ENCODE measurements around the gene NTPCR.
A peak's percentile ranks its signal among the peaks of the same experiment; 100 is the strongest.

The NTPCR gene

GRCh38 chr1:232951180-232951579 is 769 bp downstream of the NTPCR start:
- H3K4me3 ChIP-seq (IDR thresholded peaks at IDR 0.05; ENCODE audit: insufficient read depth, low read depth, low read length): peak overlapping the region; percentile 82
- H3K4me1 ChIP-seq (ENCODE audit: low read depth, poor library complexity, severe bottlenecking): peaks cover 21% of the 10 kb centered on the region
- H3K79me2 ChIP-seq (ENCODE audit: insufficient read depth, low read depth): 0 out of 2 replicates have a peak, but pooled peaks cover 7% of the 10 kb centered on the region
- H2AFZ ChIP-seq (ENCODE audit: low read depth): peak overlapping the region; percentile 98
- H3K36me3 ChIP-seq (ENCODE audit: insufficient read depth): 0 out of 2 replicates have a peak, but pooled peaks cover 3% of the 10 kb centered on the region
- no peak overlapping the region for H3K27ac ChIP-seq
- H3K4me2 ChIP-seq: peak overlapping the region; percentile 97
- TF ChIP-seq CTCF (conservative IDR thresholded peaks at IDR 0.05; ENCODE audit: low read depth, low read length): 0 out of 2 replicates have a peak, but pooled peaks have one; percentile 18
- no peaks in the 10 kb centered on the region for H3K27me3 ChIP-seq (ENCODE audit: insufficient read depth, low read depth)
- peak overlapping the region; percentile 75; the same call in 1 of the 2 replicates for H3K9ac ChIP-seq
- H4K20me1 ChIP-seq (ENCODE audit: insufficient read depth): no peaks in the 10 kb centered on the region

- no peak overlapping the region for H3K27ac ChIP-seq
- 0 out of 2 replicates have a peak, but pooled peaks cover 3% of the 10 kb centered on the region for H3K36me3 ChIP-seq (ENCODE audit: insufficient read depth)
- H2AFZ ChIP-seq (ENCODE audit: low read depth): no peak overlapping the region
- H3K79me2 ChIP-seq (ENCODE audit: insufficient read depth, low read depth): 0 out of 2 replicates have a peak, but pooled peaks cover 7% of the 10 kb centered on the region
- H3K9ac ChIP-seq: no peak overlapping the region
- H3K4me1 ChIP-seq (ENCODE audit: low read depth, poor library complexity, severe bottlenecking): peaks cover 21% of the 10 kb centered on the region
- no peaks in the 10 kb centered on the region for H3K27me3 ChIP-seq (ENCODE audit: insufficient read depth, low read depth)
- no peak overlapping the region for H3K4me3 ChIP-seq (IDR thresholded peaks at IDR 0.05; ENCODE audit: insufficient read depth, low read depth, low read length)
- H3K4me2 ChIP-seq: peak overlapping the region; percentile 97
- TF ChIP-seq CTCF (conservative IDR thresholded peaks at IDR 0.05; ENCODE audit: low read depth, low read length): no peak
- H4K20me1 ChIP-seq (ENCODE audit: insufficient read depth): no peaks in the 10 kb centered on the region
These were observed 1.2 kb downstream of the NTPCR start for GRCh38 chr1:232951605-232952004.

GRCh38 chr1:232952514-232953499 is 2.4 kb downstream of the NTPCR start:
- TF ChIP-seq CTCF (conservative IDR thresholded peaks at IDR 0.05; ENCODE audit: low read depth, low read length): peak; percentile 83
- no peak overlapping the region for H3K4me2 ChIP-seq
- H3K36me3 ChIP-seq (ENCODE audit: insufficient read depth): peaks cover 3% of the 10 kb centered on the region; the same call in 1 of the 2 replicates
- H3K27ac ChIP-seq: no peak overlapping the region
- H3K9ac ChIP-seq: no peak overlapping the region
- H3K27me3 ChIP-seq (ENCODE audit: insufficient read depth, low read depth): no peaks in the 10 kb centered on the region
- H3K79me2 ChIP-seq (ENCODE audit: insufficient read depth, low read depth): 0 out of 2 replicates have a peak, but pooled peaks cover 7% of the 10 kb centered on the region
- peaks cover 21% of the 10 kb centered on the region for H3K4me1 ChIP-seq (ENCODE audit: low read depth, poor library complexity, severe bottlenecking)
- no peak overlapping the region for H3K4me3 ChIP-seq (IDR thresholded peaks at IDR 0.05; ENCODE audit: insufficient read depth, low read depth, low read length)
- H4K20me1 ChIP-seq (ENCODE audit: insufficient read depth): no peaks in the 10 kb centered on the region
- no peak overlapping the region for H2AFZ ChIP-seq (ENCODE audit: low read depth)

GRCh38 chr1:232954594-232955365 is 4.4 kb downstream of the NTPCR start:
- H4K20me1 ChIP-seq (ENCODE audit: insufficient read depth): no peaks in the 10 kb centered on the region
- no peak overlapping the region for H3K27ac ChIP-seq
- H3K27me3 ChIP-seq (ENCODE audit: insufficient read depth, low read depth): no peaks in the 10 kb centered on the region
- H3K4me3 ChIP-seq (IDR thresholded peaks at IDR 0.05; ENCODE audit: insufficient read depth, low read depth, low read length): no peak overlapping the region
- H3K4me1 ChIP-seq (ENCODE audit: low read depth, poor library complexity, severe bottlenecking): peaks cover 16% of the 10 kb centered on the region
- no peak overlapping the region for H3K4me2 ChIP-seq
- H3K36me3 ChIP-seq (ENCODE audit: insufficient read depth): peaks cover 9% of the 10 kb centered on the region; the same call in 1 of the 2 replicates
- no peak for TF ChIP-seq CTCF (conservative IDR thresholded peaks at IDR 0.05; ENCODE audit: low read depth, low read length)
- H3K79me2 ChIP-seq (ENCODE audit: insufficient read depth, low read depth): 0 out of 2 replicates have a peak, but pooled peaks cover 7% of the 10 kb centered on the region
- H2AFZ ChIP-seq (ENCODE audit: low read depth): no peak overlapping the region
- no peak overlapping the region for H3K9ac ChIP-seq

Measured in KMS-11 (cell line).